K562 (cell line): ENCODE measurements around the gene LILRA5. TPM values are rescaled to one million over a fixed set of nuclear protein-coding genes. Genes with fewer than 3 reads are reported as not detected.

ENCODE experiments used
- BMI1 ChIP-seq: fragments of 150-350 bp; IDR thresholded peaks from 2 replicates; pipeline ENCODE4 v1.6.1; 2014; ENCODE audit warnings: low read length
- BRD9 ChIP-seq: fragments of 450-650 bp; IDR thresholded peaks from 2 replicates; pipeline ENCODE4 v1.6.1; 2018; ENCODE audit warnings: low read depth; ENCODE audit not compliant: partially characterized antibody
- CREBBP ChIP-seq: IDR thresholded peaks from one replicate; pipeline ENCODE4 v1.6.1; 2012; ENCODE audit warnings: low read depth, mild to moderate bottlenecking, control low read depth, inconsistent platforms, low read length
- CTCF ChIP-seq, 3 experiments: IDR thresholded peaks in 2 of 3; conservative IDR thresholded peaks in 1 of 3; 2 replicates each; pipeline ENCODE4 v1.5.1; 2011 to 2012; ENCODE audit warnings: low read length in 3 of 3, mild to moderate bottlenecking in 3 of 3, control low read depth in 2 of 3, improper control_type of control experiment in 1 of 3, inconsistent platforms in 1 of 3, low read depth in 1 of 3, mixed read lengths in 1 of 3, moderate library complexity in 1 of 3; ENCODE audit not compliant: insufficient read depth in 2 of 3
- ESRRA ChIP-seq: fragments of 450-650 bp; IDR thresholded peaks from 2 replicates; pipeline ENCODE4 v1.6.1; 2014; ENCODE audit warnings: low read depth, mild to moderate bottlenecking, moderate library complexity, borderline replicate concordance
- FOXK2 ChIP-seq, 2 experiments: fragments of 450-650 bp; IDR thresholded peaks in 1 of 2; conservative IDR thresholded peaks in 1 of 2; 2 replicates each; pipeline ENCODE4 v1.6.1; 2016; ENCODE audit warnings: low read depth in 2 of 2, mild to moderate bottlenecking in 1 of 2
- HDAC3 ChIP-seq: fragments of 450-650 bp; IDR thresholded peaks from 2 replicates; pipeline ENCODE4 v1.6.1; 2018; ENCODE audit warnings: borderline replicate concordance, mild to moderate bottlenecking, moderate library complexity; ENCODE audit not compliant: partially characterized antibody
- ILF3 ChIP-seq: fragments of 450-650 bp; IDR thresholded peaks from 2 replicates; pipeline ENCODE4 v1.6.1; 2018; ENCODE audit warnings: antibody characterized with exemption, mild to moderate bottlenecking, moderate library complexity, borderline replicate concordance
- IRF1 ChIP-seq: sonication (generic); formaldehyde crosslinking; IDR thresholded peaks from 2 replicates; pipeline ENCODE4 v1.8.0; 2022; ENCODE audit warnings: missing genetic modification reagents, mild to moderate bottlenecking, borderline replicate concordance
- PCBP1 ChIP-seq: fragments of 200-400 bp; formaldehyde crosslinking; IDR thresholded peaks from 2 replicates; pipeline ENCODE4 v1.6.1; 2018; ENCODE audit warnings: mild to moderate bottlenecking, low read depth, low read length; ENCODE audit not compliant: poor library complexity, severe bottlenecking
- SMAD3 ChIP-seq: fragments of 450-650 bp; formaldehyde crosslinking; conservative IDR thresholded peaks from 2 replicates; pipeline ENCODE4 v1.4.0; 2020; ENCODE audit warnings: mild to moderate bottlenecking
- SMC3 ChIP-seq: conservative IDR thresholded peaks from 2 replicates; pipeline ENCODE4 v1.6.1; 2011; ENCODE audit warnings: low read depth, low read length, improper control_type of control experiment; ENCODE audit not compliant: insufficient read depth
- ZNF232 ChIP-seq: sonication (generic); formaldehyde crosslinking; IDR thresholded peaks from 2 replicates; pipeline ENCODE4 v1.8.0; 2022; ENCODE audit warnings: mild to moderate bottlenecking, missing genetic modification reagents
- polyA plus RNA-seq, 8 experiments: library from polyadenylated mRNA; depleted of rRNA in 4 of 8; stranded (reverse) in 5 of 8; unstranded in 3 of 8; fragments of >200 nt; fragmentation: Nextera tagmentation in 2 of 8; fragmentation: Illumina TruSeq in 1 of 8; extraction: Ambion mirVana in 2 of 8; extraction: Trizol in 1 of 8; gene quantifications; 2 replicates each; pipeline versions ENCODE4 v1.2.1 to v1.2.3, GENCODE V29; 2011 to 2014; ENCODE audit warnings: inconsistent platforms in 1 of 8, missing spikeins in 1 of 8
- total RNA-seq, 7 experiments: library from RNA; depleted of rRNA in 6 of 7; stranded (reverse); fragments of >200 nt in 6 of 7; fragmentation: Illumina TruSeq in 2 of 7; extraction: Trizol in 2 of 7; gene quantifications; 2 replicates each; pipeline versions ENCODE4 v1.2.1 to v1.2.3, GENCODE V29; 2011 to 2021; ENCODE audit warnings: low replicate concordance in 1 of 7
- TF ChIP-seq, protein P1 (sequence below): sonication (generic); formaldehyde crosslinking; IDR thresholded peaks from 2 replicates; pipeline ENCODE4 v1.8.0; 2022; ENCODE audit warnings: mild to moderate bottlenecking, missing genetic modification reagents
- TF ChIP-seq, protein P2 (sequence below): sonication (generic); formaldehyde crosslinking; IDR thresholded peaks from 2 replicates; pipeline ENCODE4 v1.8.1; 2023; ENCODE audit warnings: mild to moderate bottlenecking, missing genetic modification reagents
- TF ChIP-seq, protein P3 (sequence below): sonication (generic); IDR thresholded peaks from 2 replicates; pipeline ENCODE4 v1.6.1; 2016
- TF ChIP-seq, protein P4 (sequence below): sonication (generic); formaldehyde crosslinking; IDR thresholded peaks from 2 replicates; pipeline ENCODE4 v1.9.0; 2022; ENCODE audit warnings: mild to moderate bottlenecking, missing genetic modification reagents

Gene LILRA5
- total and polyA plus RNA-seq, 9 of the 15 experiments (the other 6 are each of a cell fraction or from before 2014, with no cell fraction given), result not detected

DNA sequence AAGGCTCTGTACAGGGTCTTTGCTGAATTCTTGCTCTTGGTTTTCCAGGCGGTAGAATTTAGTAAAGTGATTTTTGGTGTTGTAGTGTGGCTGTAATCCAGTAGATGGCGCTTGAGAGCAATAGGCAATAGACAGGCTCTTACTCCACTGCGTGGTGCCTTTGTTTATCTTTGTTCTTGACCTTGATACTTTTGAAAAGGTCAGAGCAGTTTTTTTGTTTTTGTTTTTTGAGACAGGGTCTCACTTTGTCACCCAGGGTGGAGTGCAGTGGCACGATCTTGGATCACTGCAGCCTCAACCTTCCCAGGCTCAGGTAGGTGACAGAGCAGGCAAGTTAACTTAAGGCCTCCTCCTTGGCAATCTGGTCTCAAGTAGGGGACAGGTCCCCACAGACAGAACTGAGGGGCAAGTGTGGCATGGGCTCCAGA lies 12.2 kb upstream of the LILRA5 start (continued):
- TF ChIP-seq FOXK2 (conservative IDR thresholded peaks at IDR 0.05 in 1 of 2, IDR thresholded peaks at IDR 0.05 in 1 of 2; ENCODE audit: low read depth in 2 of 2) (peak in 1 of 2 experiments; percentile 46; a peak in 2 of 4 replicates), CTCF (IDR thresholded peaks at IDR 0.05 in 2 of 3, conservative IDR thresholded peaks at IDR 0.05 in 1 of 3; ENCODE audit: insufficient read depth in 2 of 3, low read depth in 1 of 3, low read length in 3 of 3) (peak; percentile 80 to 84 (median 83)), CREBBP (no peak), ILF3 (no peak), IRF1 (no peak), BRD9 (no peak), HDAC3 (no peak), ZNF232 (no peak), BMI1 (no peak), SMC3 (0 out of 2 replicates have a peak, but pooled peaks have one; percentile 34), PCBP1 (no peak), ESRRA (peak; percentile 81), SMAD3 (CRISPR knock-in tag) (no peak)
- TF ChIP-seq, protein P1, sequence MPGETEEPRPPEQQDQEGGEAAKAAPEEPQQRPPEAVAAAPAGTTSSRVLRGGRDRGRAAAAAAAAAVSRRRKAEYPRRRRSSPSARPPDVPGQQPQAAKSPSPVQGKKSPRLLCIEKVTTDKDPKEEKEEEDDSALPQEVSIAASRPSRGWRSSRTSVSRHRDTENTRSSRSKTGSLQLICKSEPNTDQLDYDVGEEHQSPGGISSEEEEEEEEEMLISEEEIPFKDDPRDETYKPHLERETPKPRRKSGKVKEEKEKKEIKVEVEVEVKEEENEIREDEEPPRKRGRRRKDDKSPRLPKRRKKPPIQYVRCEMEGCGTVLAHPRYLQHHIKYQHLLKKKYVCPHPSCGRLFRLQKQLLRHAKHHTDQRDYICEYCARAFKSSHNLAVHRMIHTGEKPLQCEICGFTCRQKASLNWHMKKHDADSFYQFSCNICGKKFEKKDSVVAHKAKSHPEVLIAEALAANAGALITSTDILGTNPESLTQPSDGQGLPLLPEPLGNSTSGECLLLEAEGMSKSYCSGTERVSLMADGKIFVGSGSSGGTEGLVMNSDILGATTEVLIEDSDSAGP, result no peak
- TF ChIP-seq, protein P2, sequence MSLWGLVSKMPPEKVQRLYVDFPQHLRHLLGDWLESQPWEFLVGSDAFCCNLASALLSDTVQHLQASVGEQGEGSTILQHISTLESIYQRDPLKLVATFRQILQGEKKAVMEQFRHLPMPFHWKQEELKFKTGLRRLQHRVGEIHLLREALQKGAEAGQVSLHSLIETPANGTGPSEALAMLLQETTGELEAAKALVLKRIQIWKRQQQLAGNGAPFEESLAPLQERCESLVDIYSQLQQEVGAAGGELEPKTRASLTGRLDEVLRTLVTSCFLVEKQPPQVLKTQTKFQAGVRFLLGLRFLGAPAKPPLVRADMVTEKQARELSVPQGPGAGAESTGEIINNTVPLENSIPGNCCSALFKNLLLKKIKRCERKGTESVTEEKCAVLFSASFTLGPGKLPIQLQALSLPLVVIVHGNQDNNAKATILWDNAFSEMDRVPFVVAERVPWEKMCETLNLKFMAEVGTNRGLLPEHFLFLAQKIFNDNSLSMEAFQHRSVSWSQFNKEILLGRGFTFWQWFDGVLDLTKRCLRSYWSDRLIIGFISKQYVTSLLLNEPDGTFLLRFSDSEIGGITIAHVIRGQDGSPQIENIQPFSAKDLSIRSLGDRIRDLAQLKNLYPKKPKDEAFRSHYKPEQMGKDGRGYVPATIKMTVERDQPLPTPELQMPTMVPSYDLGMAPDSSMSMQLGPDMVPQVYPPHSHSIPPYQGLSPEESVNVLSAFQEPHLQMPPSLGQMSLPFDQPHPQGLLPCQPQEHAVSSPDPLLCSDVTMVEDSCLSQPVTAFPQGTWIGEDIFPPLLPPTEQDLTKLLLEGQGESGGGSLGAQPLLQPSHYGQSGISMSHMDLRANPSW (CRISPR knock-in tag), result no peak
- TF ChIP-seq, protein P3, sequence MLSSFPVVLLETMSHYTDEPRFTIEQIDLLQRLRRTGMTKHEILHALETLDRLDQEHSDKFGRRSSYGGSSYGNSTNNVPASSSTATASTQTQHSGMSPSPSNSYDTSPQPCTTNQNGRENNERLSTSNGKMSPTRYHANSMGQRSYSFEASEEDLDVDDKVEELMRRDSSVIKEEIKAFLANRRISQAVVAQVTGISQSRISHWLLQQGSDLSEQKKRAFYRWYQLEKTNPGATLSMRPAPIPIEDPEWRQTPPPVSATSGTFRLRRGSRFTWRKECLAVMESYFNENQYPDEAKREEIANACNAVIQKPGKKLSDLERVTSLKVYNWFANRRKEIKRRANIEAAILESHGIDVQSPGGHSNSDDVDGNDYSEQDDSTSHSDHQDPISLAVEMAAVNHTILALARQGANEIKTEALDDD, result no peak
- TF ChIP-seq, protein P4, sequence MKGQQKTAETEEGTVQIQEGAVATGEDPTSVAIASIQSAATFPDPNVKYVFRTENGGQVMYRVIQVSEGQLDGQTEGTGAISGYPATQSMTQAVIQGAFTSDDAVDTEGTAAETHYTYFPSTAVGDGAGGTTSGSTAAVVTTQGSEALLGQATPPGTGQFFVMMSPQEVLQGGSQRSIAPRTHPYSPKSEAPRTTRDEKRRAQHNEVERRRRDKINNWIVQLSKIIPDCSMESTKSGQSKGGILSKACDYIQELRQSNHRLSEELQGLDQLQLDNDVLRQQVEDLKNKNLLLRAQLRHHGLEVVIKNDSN (CRISPR knock-in tag), result no peak
- TF ChIP-seq, all 486 proteins: peak for 7
